K562 (cell line): ENCODE measurements around the gene ZNF181. TPM values are rescaled to one million over a fixed set of nuclear protein-coding genes. Genes with fewer than 3 reads are reported as not detected.

Experiments used
- E2F4 ChIP-seq: sonication (generic); formaldehyde crosslinking; IDR thresholded peaks from 2 replicates; pipeline ENCODE4 v1.8.0; 2022; ENCODE audit warnings: mild to moderate bottlenecking, low read depth, missing genetic modification reagents
- JUND ChIP-seq, 2 experiments: IDR thresholded peaks; 2 replicates in 1 of 2; 3 replicates in 1 of 2; pipeline ENCODE4 v1.6.1; 2011; ENCODE audit warnings: borderline replicate concordance in 2 of 2, low read depth in 2 of 2, low read length in 2 of 2, improper control_type of control experiment in 1 of 2, missing biosample characterization in 1 of 2, missing genetic modification characterization in 1 of 2, missing genetic modification reagents in 1 of 2
- MAFG ChIP-seq: fragments of 450-650 bp; conservative IDR thresholded peaks from 2 replicates; pipeline ENCODE4 v1.6.1; 2016; ENCODE audit warnings: missing genetic modification characterization, missing compliant biosample characterization
- MAX ChIP-seq: sonication (generic); formaldehyde crosslinking; IDR thresholded peaks from 2 replicates; pipeline ENCODE4 v1.9.0; 2022; ENCODE audit warnings: mild to moderate bottlenecking, missing genetic modification reagents
- MIER1 ChIP-seq: fragments of 450-650 bp; IDR thresholded peaks from 2 replicates; pipeline ENCODE4 v1.6.1; 2016; ENCODE audit warnings: antibody characterized with exemption, mild to moderate bottlenecking, low read depth
- NFE2 ChIP-seq: IDR thresholded peaks from 2 replicates; pipeline ENCODE4 v1.6.1; 2014; ENCODE audit warnings: antibody characterized with exemption, low read depth
- NFIC ChIP-seq: fragments of 450-650 bp; IDR thresholded peaks from 2 replicates; pipeline ENCODE4 v1.6.1; 2017; ENCODE audit warnings: mild to moderate bottlenecking, inconsistent platforms
- PHF8 ChIP-seq: fragments of 200-600 bp; sonication (generic); IDR thresholded peaks from 2 replicates; pipeline ENCODE4 v1.6.1; 2012; ENCODE audit warnings: mixed run types, mild to moderate bottlenecking, inconsistent platforms, low read length, moderate library complexity, borderline replicate concordance
- ZNF316 ChIP-seq: fragments of 450-650 bp; IDR thresholded peaks from 2 replicates; pipeline ENCODE4 v1.6.1; 2016
- polyA plus RNA-seq, 8 experiments: library from polyadenylated mRNA; depleted of rRNA in 4 of 8; stranded (reverse) in 5 of 8; unstranded in 3 of 8; fragments of >200 nt; fragmentation: Nextera tagmentation in 2 of 8; fragmentation: Illumina TruSeq in 1 of 8; extraction: Ambion mirVana in 2 of 8; extraction: Trizol in 1 of 8; gene quantifications; 2 replicates each; pipeline versions ENCODE4 v1.2.1 to v1.2.3, GENCODE V29; 2011 to 2014; ENCODE audit warnings: inconsistent platforms in 1 of 8, missing spikeins in 1 of 8
- total RNA-seq, 7 experiments: library from RNA; depleted of rRNA in 6 of 7; stranded (reverse); fragments of >200 nt in 6 of 7; fragmentation: Illumina TruSeq in 2 of 7; extraction: Trizol in 2 of 7; gene quantifications; 2 replicates each; pipeline versions ENCODE4 v1.2.1 to v1.2.3, GENCODE V29; 2011 to 2021; ENCODE audit warnings: low replicate concordance in 1 of 7
- TF ChIP-seq, protein P1 (sequence below): fragments of 450-650 bp; IDR thresholded peaks from 2 replicates; pipeline ENCODE4 v1.6.1; 2017; ENCODE audit warnings: antibody characterized with exemption, mild to moderate bottlenecking
- TF ChIP-seq, protein P2 (sequence below), 2 experiments: fragments of 450-650 bp; conservative IDR thresholded peaks; 2 replicates each; pipeline ENCODE4 v1.6.1; 2017; ENCODE audit warnings: mild to moderate bottlenecking in 2 of 2, moderate library complexity in 2 of 2

The ZNF181 gene
- total and polyA plus RNA-seq, 9 of the 15 experiments (the other 6 are each of a cell fraction or from before 2014, with no cell fraction given), result 4.3 to 20.3 (median 12.1) TPM

DNA sequence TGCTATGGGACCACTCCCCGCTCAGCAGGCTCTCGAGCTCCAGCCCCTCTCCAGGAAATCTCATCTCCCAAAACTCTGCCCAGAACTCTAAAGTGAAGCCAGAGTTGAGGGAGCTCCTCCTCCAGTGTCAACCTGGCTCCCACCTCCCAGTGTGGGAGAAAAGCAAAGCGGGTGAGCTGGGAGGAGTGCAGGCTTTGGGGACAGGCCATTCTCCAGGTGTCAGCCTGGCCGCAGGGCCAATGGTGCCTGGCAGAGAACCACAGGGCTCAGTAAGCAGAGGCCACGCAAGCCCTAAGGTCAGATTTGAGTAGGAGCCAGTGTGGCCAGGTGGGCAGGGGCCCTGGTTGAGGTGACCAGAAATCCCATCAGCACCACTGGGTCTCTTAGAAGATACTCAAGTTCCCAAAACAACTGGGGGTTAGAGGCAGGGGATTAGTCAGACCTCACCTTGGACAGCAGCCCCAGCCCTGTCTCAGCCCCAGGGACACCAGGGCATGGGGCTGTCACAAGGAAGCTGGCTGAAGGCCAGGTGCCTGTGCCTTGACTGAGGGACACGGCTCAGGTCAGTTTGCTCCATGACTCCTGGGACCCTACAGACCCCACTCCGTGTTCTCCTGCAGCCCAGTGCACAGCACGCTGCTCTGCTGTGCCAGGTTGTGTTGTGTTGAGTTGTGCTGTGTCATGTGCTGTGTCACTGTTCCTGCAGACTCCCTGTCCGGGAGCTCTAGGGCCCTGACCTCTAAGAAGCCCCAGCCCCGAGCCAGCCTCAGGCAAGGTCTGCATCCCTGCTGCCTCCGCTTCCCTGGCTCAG is 2.8 kb upstream of the ZNF181 start (continued):
- TF ChIP-seq, protein P1, sequence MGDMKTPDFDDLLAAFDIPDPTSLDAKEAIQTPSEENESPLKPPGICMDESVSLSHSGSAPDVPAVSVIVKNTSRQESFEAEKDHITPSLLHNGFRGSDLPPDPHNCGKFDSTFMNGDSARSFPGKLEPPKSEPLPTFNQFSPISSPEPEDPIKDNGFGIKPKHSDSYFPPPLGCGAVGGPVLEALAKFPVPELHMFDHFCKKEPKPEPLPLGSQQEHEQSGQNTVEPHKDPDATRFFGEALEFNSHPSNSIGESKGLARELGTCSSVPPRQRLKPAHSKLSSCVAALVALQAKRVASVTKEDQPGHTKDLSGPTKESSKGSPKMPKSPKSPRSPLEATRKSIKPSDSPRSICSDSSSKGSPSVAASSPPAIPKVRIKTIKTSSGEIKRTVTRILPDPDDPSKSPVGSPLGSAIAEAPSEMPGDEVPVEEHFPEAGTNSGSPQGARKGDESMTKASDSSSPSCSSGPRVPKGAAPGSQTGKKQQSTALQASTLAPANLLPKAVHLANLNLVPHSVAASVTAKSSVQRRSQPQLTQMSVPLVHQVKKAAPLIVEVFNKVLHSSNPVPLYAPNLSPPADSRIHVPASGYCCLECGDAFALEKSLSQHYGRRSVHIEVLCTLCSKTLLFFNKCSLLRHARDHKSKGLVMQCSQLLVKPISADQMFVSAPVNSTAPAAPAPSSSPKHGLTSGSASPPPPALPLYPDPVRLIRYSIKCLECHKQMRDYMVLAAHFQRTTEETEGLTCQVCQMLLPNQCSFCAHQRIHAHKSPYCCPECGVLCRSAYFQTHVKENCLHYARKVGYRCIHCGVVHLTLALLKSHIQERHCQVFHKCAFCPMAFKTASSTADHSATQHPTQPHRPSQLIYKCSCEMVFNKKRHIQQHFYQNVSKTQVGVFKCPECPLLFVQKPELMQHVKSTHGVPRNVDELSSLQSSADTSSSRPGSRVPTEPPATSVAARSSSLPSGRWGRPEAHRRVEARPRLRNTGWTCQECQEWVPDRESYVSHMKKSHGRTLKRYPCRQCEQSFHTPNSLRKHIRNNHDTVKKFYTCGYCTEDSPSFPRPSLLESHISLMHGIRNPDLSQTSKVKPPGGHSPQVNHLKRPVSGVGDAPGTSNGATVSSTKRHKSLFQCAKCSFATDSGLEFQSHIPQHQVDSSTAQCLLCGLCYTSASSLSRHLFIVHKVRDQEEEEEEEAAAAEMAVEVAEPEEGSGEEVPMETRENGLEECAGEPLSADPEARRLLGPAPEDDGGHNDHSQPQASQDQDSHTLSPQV, result peak; percentile 61; the same call in 1 of the 2 replicates
- TF ChIP-seq NFE2, result peak; percentile 91
- no peak for TF ChIP-seq E2F4
- TF ChIP-seq PHF8, result no peak; the same call in 1 of the 2 replicates
- TF ChIP-seq, protein P2, sequence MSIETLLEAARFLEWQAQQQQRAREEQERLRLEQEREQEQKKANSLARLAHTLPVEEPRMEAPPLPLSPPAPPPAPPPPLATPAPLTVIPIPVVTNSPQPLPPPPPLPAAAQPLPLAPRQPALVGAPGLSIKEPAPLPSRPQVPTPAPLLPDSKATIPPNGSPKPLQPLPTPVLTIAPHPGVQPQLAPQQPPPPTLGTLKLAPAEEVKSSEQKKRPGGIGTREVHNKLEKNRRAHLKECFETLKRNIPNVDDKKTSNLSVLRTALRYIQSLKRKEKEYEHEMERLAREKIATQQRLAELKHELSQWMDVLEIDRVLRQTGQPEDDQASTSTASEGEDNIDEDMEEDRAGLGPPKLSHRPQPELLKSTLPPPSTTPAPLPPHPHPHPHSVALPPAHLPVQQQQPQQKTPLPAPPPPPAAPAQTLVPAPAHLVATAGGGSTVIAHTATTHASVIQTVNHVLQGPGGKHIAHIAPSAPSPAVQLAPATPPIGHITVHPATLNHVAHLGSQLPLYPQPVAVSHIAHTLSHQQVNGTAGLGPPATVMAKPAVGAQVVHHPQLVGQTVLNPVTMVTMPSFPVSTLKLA (conservative IDR thresholded peaks at IDR 0.05), result peak; percentile 20 to 66; a peak in 2 of 4 replicates
- no peak for TF ChIP-seq JUND (IDR thresholded peaks at IDR 0.05; ENCODE audit: borderline replicate concordance, low read depth, low read length)
- TF ChIP-seq JUND (tag; IDR thresholded peaks at IDR 0.05; ENCODE audit: borderline replicate concordance, low read depth, low read length), result peak; percentile 45; the same call in 2 of the 3 replicates
- peak; percentile 98 for TF ChIP-seq ZNF316
- peak; percentile 81; the same call in 1 of the 2 replicates for TF ChIP-seq MIER1
- TF ChIP-seq MAFG (tag), result peak; percentile 90
- TF ChIP-seq MAX (CRISPR knock-in tag), result peak; percentile 32; the same call in 1 of the 2 replicates
- TF ChIP-seq NFIC, result peak; percentile 91
